NCI-H2196 (cell line): ENCODE results near the gene DCAF8.

ENCODE experiments used
- DNase-seq: peaks from one replicate; lab custom pipeline; 2025; ENCODE audit not compliant: unreplicated experiment; lab: John Stamatoyannopoulos, UW

DCAF8 gene

DNA sequence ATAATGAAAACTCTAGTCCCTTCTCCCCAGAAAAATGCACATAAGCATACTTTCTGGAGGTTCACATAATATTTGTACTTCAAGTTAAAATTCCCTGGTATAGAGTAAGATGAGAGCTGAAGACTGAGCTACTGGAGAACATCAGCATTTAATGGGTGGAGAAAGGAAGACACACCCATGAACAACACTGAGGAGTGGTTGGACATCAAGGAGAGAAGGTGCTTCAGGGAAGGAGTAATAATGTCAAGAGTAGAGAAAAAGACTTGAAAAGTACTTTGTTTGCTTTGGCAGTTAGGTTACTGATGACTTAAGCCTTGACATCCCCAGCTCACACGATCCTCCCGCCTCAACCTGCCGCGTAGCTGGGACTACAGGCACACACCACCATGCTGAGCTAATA is 35.3 kb downstream of the DCAF8 start:
- DNase-seq, result no peak

DNA sequence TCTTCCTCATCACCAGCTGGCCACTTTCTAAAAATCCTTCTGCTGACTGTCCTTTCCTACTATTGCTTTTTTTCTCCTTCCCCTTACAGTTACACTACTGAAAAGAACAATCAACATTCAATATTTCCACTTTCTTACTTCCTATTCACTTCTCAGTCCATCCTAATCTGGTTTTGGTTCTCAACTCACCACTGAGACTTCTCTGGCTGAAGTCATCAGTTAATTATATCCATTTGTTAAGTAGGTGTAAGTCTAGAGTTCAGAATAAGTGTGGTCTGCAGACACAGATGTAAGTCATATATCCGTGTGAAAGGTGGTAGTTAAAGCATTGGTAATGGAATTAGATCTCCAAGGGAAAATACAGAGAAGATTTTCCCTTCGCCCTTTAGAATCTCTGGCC is 35.7 kb downstream of the DCAF8 start:
- DNase-seq, result no peak

DNA sequence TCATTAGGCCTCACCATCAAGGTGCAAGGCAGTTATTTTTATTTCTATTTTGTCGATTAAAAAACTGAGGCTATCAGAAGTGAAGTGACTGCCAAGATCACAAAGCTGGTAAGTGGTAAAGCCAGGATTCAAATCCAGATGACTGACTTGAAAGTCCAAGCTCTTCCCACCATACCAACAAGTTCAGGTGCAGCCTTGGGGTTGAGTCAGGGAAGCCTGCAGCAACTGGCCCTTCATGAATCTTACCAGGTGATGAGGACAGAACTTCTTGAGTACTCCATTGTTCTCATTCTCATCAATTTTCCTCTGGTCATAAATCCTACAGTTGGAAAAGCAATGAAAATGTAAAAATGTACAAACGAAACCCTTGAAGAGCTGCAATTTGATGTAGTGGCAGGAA is 37.0 kb downstream of the DCAF8 start:
- no peak for DNase-seq

DNA sequence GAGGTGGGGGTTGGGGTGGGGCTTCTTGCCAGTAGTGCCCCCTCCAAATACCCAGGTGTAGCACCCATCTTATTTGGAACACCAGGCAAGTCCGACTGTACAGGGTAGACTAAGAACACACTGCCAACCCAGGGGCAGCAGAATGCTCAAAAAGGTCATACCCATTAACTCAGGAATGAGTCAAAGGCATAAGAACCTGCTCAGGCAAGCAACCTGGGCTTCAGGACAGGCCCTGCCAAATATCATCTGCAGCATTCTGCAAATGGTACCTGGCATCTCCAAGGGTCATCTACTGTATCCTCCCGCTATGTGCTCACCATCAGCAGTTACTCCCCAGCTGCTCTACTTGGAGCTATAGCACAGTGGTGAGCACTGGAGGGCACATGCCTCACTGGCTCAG is 37.7 kb downstream of the DCAF8 start:
- no peak for DNase-seq

DNA sequence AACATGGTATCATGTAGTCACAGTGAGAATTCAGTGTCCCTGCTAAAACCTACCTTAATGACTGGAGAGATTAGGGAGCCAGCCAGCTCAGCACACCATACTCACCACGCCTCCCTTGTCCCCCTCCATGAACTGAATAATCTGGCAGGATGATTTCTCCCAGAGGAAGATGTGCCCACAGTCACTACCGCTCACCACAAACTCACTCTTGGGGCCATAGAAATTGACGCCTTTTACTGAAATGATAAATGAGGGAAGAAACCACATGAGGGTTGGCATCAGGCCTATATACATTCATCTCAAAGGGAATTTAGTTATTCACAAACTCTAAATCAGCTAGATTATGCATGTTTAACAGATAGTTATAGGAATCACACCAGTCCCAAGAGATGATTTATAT is 39.8 kb downstream of the DCAF8 start:
- no peak for DNase-seq

DNA sequence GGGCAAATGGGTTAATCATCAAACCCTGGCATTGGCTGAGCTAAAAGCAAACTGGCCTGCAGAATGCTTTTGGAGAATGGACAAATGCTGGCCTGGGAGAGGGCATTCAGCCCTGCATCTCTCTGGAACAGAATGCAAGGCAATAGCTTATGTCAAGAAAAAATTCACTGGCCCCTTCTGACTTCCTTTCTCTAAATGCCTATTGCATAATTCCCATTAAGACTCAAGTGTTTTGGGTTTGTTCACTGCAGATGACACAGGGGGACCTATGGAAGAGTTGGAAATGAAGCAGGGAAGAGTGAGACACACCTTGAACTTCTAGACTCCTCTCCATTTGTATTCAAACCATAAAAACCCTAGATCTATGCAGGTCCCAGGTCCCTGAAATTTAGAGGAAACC is 41.3 kb downstream of the DCAF8 start:
- no peak for DNase-seq

DNA sequence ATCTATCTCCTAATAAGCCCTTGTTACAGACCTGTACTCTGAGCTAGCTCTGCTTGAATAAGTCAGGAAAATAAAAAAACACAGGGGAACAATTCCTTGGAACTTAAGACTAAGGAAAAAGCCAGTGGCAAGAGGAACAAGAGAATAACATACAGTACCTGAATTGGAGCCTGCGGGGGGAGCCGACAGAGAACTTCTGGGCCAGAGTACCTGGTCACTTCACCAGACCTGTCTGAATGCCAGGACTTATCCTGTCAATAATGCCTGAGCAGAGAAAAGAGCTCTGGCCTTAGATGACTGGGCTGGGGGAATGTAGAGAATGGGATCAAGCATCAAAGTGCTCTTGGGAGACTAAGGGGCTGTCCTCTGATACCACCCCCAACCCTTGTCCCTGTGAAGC is 42.0 kb downstream of the DCAF8 start:
- no peak for DNase-seq

DNA sequence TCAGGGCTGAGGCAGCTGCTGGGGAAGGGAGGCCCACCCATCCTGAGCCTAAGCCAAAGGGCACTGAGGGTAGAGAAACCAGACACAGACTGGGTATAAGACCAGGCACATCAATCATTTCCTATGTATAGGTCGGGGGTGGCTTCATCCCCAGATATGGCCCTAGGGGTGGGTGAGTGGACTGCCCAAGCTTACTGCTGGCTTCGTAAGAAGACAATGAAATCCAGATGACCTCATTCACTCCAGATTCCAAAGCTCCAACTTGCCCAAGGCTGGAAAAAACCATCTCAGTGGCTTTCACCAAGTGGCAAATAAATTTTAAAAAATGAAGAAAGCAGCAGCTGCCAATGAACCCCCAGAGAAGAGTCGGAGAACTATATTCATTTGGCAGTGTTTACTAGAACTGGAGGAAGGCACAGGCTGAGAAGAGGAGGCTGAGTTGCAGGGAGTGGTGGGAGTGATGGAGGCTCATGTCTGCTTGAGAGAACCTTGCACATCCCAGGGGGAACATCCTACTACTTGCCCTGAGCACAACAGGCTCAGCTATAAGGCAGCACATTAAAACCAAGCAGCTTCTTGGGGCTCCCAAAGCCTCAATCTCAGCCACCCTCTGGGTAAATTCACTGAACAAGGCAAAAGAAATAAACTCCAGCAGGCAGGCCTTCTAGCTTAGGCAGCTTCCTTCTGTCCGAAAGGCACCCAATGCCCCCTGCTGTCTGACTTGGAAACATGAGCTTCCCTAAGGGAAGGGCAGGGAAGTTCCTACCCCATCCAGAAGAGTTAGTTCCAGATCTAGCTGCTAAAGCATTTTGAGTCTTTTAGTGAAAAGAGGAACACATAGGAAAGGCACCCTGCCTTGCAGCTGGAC is 43.1 kb downstream of the DCAF8 start:
- DNase-seq, result peak; percentile 31

DNA sequence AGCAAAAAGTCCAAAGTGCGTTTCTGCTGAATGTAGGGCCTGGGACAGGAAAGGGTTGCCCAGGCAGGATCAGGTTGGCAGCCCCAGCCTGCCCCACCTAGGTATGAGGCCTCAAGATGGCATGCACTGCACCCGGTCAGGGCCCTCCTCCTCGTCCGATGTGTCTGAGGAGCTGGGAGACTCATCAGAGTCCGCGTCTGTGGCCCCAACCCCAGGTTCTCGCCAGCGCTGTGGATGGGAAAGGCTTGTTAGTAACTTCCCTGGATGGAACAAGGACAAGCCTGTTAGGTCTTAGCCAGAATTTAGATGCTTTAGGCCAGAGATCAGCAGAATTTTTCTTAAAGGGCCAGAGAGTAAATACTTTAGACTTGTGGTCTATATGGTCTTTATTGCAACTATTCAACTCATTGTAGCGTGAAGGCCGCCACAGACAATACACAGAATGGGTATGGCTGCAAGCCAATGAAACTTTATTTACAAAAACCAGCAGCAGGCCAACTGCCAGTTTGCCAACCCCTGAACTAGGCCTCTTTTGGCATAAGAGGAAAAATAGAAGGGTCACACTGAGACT is 44.8 kb downstream of the DCAF8 start:
- no peak for DNase-seq

DNA sequence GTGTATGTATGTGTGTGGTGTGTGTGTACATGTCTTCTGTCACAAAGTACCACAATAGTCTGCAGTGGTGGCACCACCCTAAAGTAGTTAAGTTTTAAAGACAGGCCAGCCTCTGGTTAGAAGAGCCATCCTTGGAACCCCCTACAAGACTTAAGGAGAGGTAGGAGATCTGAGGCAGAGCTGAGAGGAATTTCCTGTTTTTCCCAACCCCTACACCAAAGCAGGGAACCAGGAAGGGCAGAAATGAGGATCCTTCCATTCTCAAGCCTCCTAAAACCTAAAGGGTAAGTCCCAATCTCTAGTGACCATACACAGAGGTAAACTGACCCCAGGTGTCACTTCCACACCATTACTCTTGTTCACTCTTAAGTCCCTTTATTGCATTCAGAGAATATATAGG is 46.0 kb downstream of the DCAF8 start:
- DNase-seq, result no peak

DNA sequence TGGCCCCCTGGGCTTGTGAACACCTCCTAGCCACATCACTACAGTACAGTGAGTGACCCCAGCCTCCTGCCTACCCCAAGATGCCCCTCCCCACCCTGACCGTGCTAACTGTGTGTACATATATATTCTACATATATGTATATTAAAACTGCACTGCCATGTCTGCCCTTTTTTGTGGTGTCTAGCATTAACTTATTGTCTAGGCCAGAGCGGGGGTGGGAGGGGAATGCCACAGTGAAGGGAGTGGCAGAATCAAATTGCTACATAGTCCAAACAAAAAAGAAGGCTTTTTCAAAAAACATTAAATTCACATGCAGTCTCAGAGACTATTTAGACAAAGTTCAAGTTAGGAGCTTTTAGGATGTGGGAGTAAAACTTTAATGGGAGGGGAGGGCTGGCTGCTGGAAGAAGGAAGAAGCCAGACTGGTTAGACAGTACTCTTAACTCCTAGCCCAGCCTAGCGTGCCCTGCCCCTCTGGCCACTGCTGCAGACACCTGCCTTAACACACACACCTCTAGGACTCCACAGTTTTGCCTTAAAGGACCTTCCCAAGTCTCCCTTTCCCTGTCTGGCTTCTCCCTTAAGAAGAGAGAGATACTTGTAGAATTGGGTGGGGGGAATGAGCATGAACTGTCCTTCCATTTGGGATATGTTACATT is 47.7 kb downstream of the DCAF8 start:
- DNase-seq, result no peak

DNA sequence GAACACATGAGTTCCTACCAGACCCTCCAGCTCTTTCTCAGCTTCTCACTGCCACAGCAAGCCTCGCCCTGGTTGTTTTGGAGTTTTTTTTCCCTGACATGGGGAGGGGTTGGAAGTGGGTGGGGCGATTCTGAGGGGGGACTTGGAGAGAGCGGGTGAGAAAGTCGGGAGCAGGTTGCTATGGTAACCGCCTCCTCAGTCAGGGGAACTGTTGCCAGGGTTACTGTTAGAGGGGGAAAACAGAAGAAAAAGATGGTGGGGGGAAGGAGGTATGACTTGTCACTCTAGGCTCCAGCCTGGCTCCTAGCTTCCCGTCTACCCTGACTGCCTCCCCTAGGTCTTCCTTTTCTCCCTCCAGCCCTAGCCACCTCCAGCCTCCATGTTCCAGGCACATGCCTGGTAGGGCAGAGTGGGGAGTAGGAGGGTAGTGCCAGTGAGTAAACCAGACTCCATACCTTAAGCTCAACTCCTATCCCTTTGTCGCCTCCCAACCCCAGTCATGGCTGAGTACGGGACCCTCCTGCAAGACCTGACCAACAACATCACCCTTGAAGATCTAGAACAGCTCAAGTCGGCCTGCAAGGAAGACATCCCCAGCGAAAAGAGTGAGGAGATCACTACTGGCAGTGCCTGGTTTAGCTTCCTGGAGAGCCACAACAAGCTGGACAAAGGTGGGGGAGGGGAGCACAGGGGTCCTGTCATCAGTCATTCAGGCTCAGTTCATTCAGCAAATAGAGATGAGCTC is 51.1 kb downstream of the DCAF8 start:
- DNase-seq, result no peak

DNA sequence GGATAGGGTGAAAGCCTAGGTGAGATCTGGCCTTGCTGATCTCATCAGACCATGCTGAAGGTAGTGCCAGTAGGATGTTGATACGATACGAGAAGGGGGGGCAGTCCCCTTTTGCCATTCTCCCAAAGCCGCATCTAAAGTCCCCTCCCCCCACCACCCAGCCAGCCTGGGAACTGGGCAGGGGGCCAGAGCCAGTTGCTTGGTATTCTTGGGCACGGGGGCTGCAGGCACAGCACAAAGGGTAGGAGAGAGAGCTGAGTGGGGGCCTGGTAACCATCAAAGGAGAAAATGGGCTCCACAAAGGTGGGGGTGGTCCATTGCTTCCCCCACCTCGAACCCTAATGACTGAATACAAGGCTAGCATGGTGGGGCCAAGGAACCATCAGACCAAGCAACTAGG is 51.8 kb downstream of the DCAF8 start:
- DNase-seq, result no peak

DNA sequence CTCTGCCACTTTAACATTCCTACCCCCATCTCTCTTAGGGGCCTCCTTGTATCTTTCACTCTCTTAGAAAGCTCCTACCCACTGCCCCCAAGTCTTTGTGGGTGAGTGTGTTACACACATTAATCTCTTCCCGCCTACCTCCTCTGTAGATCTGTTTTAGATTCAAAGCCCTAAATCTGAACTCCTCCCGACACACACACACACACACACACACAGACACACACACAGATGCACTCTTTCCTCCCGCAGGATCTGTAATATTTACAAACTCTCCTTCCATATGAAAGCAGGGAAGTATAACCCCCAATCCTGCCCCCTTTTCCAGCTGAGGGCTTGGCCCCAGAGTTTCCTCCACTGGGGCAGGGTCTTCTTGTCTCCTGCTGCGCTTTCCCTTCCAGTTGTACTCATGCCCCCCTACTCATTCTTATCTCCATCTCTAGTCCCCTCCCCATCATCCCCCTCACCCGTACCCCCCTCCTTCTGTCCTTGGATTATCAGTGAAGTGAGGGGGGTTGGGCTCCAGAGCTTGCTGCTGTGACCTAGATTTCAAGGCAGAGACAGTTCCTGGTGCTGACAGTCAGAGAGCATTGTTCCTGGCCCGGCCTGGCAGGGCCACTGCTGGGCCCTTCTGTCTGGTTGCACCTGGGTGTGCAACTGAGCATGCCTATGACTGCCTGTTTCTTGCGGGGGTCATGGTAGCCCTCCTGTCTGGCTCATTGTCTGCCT is 52.9 kb downstream of the DCAF8 start:
- no peak for DNase-seq

DNA sequence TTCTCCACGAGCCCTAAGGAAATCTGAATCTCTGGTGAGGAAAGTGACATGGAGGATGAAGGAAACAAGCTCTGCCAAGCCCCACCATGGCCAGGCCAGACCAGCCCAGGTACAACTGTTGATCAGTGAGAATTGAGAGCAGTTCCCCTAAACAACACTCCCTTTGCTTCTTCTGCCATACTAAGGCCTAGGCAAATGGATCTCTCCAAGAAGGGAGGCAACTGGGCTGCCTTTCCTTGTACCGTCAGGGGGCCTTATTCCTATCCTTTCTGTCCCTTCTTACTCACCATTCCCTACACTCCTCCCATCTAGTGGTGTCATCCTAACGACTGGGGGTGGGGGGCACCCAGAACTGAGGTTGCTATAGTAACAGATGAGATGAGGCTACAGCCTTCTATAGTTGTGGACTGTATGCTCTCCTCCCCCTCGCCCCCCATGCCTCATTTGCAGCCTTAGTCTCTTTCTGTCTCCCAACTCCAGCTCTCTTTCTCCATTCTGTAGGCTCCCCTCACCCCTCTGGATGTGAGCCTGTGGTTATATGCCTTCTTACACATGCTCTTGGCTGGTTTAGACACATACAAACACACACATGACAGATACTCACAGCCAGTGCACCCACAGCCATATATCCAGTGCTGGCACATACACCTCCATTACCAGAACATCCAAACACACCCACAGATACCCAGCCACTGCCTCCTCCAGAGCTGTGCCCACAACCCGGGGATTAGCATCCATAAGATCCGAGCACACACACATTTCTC is 53.6 kb downstream of the DCAF8 start:
- no peak for DNase-seq

DNA sequence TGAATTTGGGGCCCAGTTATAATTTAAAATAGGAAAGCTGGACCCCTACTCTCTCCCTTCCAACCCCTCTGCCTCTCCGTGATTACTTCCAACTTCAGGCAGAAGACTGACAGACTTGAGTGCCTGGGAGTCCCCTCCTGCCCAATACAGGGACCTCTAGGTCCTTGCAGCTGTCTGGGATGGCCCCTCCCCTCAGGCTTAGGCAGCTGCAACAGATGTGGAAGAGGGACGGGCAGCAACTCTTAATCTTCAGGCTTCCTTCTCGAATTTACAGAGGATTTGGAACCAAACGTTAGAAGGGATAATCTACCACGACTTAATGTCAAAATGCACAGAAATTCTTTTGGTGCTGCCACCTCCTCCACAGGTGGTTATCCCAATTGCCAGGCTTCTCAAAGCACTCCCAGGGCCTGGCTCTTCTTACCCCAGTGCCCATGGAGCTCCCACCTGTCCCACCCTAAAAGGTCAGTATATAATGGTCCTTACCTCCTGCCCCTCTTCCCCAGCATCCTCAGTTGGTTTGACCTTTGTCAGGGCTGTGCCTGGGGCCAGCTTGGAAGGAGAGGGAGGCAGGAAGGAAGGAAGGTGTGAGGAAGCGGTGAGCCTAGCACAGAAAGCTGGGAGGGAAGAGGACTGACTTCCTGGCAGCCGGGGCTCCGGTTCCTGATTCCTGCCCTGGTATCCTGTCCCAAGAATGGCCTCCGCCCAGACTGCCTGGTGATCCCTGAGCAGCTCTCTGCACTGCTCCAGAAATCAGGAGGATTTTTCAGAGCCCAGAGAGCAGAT is 54.4 kb downstream of the DCAF8 start:
- DNase-seq, result no peak

DNA sequence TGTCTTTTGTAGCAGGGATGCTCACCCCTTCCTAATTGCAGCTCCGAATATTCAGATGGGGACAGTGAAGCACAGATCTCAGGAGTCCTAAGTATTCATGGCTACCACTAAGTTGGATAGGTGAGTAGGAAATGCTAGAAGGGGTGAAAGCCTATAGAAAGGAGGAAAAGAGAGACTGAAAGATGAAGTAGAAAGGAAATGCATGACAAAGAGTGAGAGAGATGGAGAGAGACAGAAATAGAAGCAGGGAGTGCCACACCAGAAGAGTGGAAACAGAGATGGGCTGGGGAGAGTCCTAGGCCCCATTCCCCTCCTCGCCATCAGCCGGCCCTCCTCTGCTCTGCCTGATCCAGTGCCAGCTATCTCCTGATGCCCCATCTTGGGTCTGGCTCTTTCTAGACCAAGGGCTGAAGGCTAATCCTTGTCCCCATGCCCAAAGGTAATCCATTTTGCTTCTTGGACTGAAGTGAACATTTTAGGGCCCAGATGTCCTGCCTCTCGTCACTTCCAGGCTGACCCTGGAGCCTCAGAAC is 55.2 kb downstream of the DCAF8 start:
- DNase-seq, result no peak

DNA sequence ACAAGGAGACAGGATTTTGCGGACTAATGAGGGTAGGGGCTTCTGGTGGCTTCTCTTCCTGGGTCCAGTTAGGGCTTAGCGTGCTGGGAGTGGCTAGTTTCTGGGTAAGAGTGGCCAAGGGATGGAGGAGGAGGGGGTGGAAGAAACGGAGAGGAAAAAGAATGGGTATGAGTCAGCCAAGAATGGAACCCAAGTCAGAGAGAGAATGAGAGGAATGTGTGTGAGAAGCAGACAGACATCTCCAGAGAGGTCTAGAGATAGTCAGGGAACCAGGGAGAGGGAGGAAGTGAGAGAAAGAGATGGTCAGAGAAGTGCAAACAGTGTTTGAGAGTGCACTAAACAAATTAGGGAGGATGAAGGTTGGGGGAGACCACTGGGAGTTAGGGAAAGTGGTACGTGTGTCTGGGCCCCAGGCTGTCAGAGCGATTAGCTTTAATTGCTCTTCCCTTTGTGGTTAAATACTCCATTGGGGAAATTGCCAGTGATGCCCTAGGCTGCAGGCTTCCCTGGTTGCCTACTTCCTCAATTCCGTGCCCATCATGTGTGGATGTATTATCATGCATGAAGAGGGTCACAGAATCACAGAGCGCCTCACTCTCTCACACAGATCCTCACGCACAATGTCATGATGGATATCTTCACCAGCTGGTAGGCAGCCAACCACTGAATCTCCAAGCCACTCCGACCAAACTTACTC is 55.8 kb downstream of the DCAF8 start:
- DNase-seq, result no peak

DNA sequence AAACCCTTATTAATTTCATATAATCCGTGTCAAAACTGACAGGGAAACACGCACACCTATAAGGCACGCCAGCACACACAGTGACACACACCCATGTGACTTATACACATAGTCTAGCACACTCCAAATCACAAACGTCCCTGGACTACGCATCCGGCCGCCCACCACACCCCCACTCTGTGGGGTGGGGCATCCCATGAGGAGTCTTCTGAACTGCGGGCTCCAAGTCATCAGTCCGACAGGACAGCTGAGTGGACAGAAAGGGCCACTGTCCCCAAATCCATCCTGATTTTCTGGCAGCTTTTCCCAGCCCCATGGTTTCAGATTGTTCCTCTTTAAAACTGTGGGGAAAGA is 56.3 kb downstream of the DCAF8 start:
- no peak for DNase-seq
